ENCODE results near the gene REV1.

GRCh38 chr2:99472600-99472960 is 17.2 kb downstream of the REV1 start:
- no peak for TF ChIP-seq CTCF (IDR thresholded peaks at IDR 0.05; ENCODE audit: low read length)
- no peak for TF ChIP-seq EZH2 (IDR thresholded peaks at IDR 0.05; ENCODE audit: borderline replicate concordance, low read length)

All from OCI-LY1 (cell line).